Liver (tissue), 9 donors: Measurements from ENCODE around the gene UTF1. TPM values are rescaled to one million over a fixed set of nuclear protein-coding genes. Genes with fewer than 3 reads are reported as not detected.

Experiments
- DNase-seq: peaks from one replicate; pipeline ENCODE4 v3.0.0-alpha.2; 2017; ENCODE audit warnings: low spot score
- H3K27ac ChIP-seq, 2 donors: one replicate each; pipeline ENCODE4 v1.7.0; 2013; ENCODE audit warnings: inconsistent platforms in 2 of 2, low read length in 2 of 2, control low read depth in 1 of 2, low read depth in 1 of 2, mild to moderate bottlenecking in 1 of 2
- H3K27me3 ChIP-seq, 4 donors: one replicate each; pipeline versions ENCODE4 v1.6.1 to v1.7.0; 2013; ENCODE audit warnings: low read length in 3 of 4, inconsistent platforms in 1 of 4, mild to moderate bottlenecking in 1 of 4, moderate library complexity in 1 of 4; ENCODE audit not compliant: control insufficient read depth in 4 of 4, insufficient read depth in 4 of 4
- H3K36me3 ChIP-seq, 4 donors: one replicate each; pipeline versions ENCODE4 v1.6.1 to v1.7.0; 2013; ENCODE audit warnings: low read length in 3 of 4, mild to moderate bottlenecking in 3 of 4, low read depth in 1 of 4, moderate library complexity in 1 of 4; ENCODE audit not compliant: control insufficient read depth in 4 of 4, insufficient read depth in 3 of 4
- H3K4me1 ChIP-seq, 4 donors: one replicate each; pipeline versions ENCODE4 v1.6.1 to v1.7.0; 2013; ENCODE audit warnings: low read length in 3 of 4, mild to moderate bottlenecking in 3 of 4, moderate library complexity in 1 of 4; ENCODE audit not compliant: control insufficient read depth in 4 of 4, insufficient read depth in 4 of 4
- H3K4me3 ChIP-seq, 3 donors: one replicate each; pipeline versions ENCODE4 v1.6.1 to v1.7.0; 2013; ENCODE audit warnings: low read length in 3 of 3, control low read depth in 1 of 3, low read depth in 1 of 3, mild to moderate bottlenecking in 1 of 3
- H3K9ac ChIP-seq, 2 donors: one replicate each; pipeline ENCODE4 v1.7.0; 2013; ENCODE audit warnings: low read length in 2 of 2, mild to moderate bottlenecking in 2 of 2, moderate library complexity in 2 of 2, control low read depth in 1 of 2, low read depth in 1 of 2
- H3K9me3 ChIP-seq, 4 donors: one replicate each; pipeline versions ENCODE4 v1.6.1 to v1.7.0; 2013; ENCODE audit warnings: low read length in 3 of 4; ENCODE audit not compliant: control insufficient read depth in 4 of 4
- CTCF ChIP-seq: fragments of 150-350 bp; IDR thresholded peaks from 2 replicates; pipeline ENCODE4 v1.5.1; 2017; ENCODE audit warnings: improper control_type of control experiment, low read depth, low read length; ENCODE audit not compliant: missing input control
- EGR1 ChIP-seq, 2 donors: IDR thresholded peaks; 2 replicates each; pipeline ENCODE4 v1.6.1; 2016 to 2018; ENCODE audit warnings: antibody characterized with exemption in 2 of 2, low read depth in 2 of 2
- FOXA1 ChIP-seq: IDR thresholded peaks from 2 replicates; pipeline ENCODE4 v1.6.1; 2016; ENCODE audit warnings: antibody characterized with exemption
- GABPA ChIP-seq, 2 donors: IDR thresholded peaks in 1 of 2; conservative IDR thresholded peaks in 1 of 2; 2 replicates each; pipeline ENCODE4 v1.6.1; 2016; ENCODE audit warnings: antibody characterized with exemption in 2 of 2, mild to moderate bottlenecking in 1 of 2, moderate library complexity in 1 of 2
- HNF4A ChIP-seq, 2 donors: conservative IDR thresholded peaks; 2 replicates each; pipeline ENCODE4 v1.6.1; 2016; ENCODE audit warnings: antibody characterized with exemption in 2 of 2, mild to moderate bottlenecking in 2 of 2
- HNF4G ChIP-seq: IDR thresholded peaks from 2 replicates; pipeline ENCODE4 v1.6.1; 2016; ENCODE audit warnings: antibody characterized with exemption
- JUND ChIP-seq, 2 donors: IDR thresholded peaks; 2 replicates each; pipeline ENCODE4 v1.6.1; 2016; ENCODE audit warnings: antibody characterized with exemption in 2 of 2
- NR2F2 ChIP-seq: IDR thresholded peaks from 2 replicates; pipeline ENCODE4 v1.6.1; 2016; ENCODE audit warnings: antibody characterized with exemption
- RAD21 ChIP-seq, 2 donors: IDR thresholded peaks; 2 replicates each; pipeline ENCODE4 v1.6.1; 2016; ENCODE audit warnings: antibody characterized with exemption in 2 of 2, mild to moderate bottlenecking in 2 of 2
- REST ChIP-seq: IDR thresholded peaks from 2 replicates; pipeline ENCODE4 v1.6.1; 2016; ENCODE audit warnings: antibody characterized with exemption, mild to moderate bottlenecking
- RXRA ChIP-seq, 2 donors: IDR thresholded peaks; 2 replicates each; pipeline ENCODE4 v1.6.1; 2017 to 2018; ENCODE audit warnings: antibody characterized with exemption in 2 of 2, mild to moderate bottlenecking in 1 of 2
- SP1 ChIP-seq: IDR thresholded peaks from 2 replicates; pipeline ENCODE4 v1.6.1; 2018; ENCODE audit warnings: antibody characterized with exemption, mild to moderate bottlenecking
- TAF1 ChIP-seq: conservative IDR thresholded peaks from 2 replicates; pipeline ENCODE4 v1.6.1; 2016; ENCODE audit warnings: antibody characterized with exemption, mild to moderate bottlenecking
- YY1 ChIP-seq: IDR thresholded peaks from 2 replicates; pipeline ENCODE4 v1.6.1; 2016; ENCODE audit warnings: antibody characterized with exemption, mild to moderate bottlenecking
- WGBS: extraction: QIAGEN DNeasy Blood & Tissue Kit; methylation state at CpG from one replicate; pipeline ENCODE4 v1.1.7; 2013; 5-methylcytosine and 5-hydroxymethylcytosine counted together
- polyA plus RNA-seq, 2 donors: library from polyadenylated mRNA; stranded (reverse) in 1 of 2; unstranded in 1 of 2; fragments of 200-250 nt in 1 of 2; fragments of >200 nt in 1 of 2; fragmentation: Nextera tagmentation in 1 of 2; extraction: Ambion mirVana in 1 of 2; gene quantifications; one replicate each; pipeline versions ENCODE4 v1.2.1 to v1.2.3, GENCODE V29; 2013 to 2015
- total RNA-seq, 2 donors: library from RNA; depleted of rRNA; stranded (reverse); fragments of >200 nt; gene quantifications; one replicate each; pipeline ENCODE4 v1.2.3, GENCODE V29; 2014
- TF ChIP-seq, protein P1 (sequence below): IDR thresholded peaks from 2 replicates; pipeline ENCODE4 v1.6.1; 2016; ENCODE audit warnings: antibody characterized with exemption
- TF ChIP-seq, protein P2 (sequence below): IDR thresholded peaks from 2 replicates; pipeline ENCODE4 v1.6.1; 2016; ENCODE audit warnings: antibody characterized with exemption
- donor health status: healthy.
- donor health status: healthy.
- donor health status: healthy.
- donor health status: healthy.
- donor health status: healthy.

UTF1 gene
- total and polyA plus RNA-seq, 4 donors = not detected

- WGBS = 81% methylated on average over 29 of the region's 29 CpGs
- DNase-seq = no peak
- no peaks in the 10 kb centered on the region for H3K4me1 ChIP-seq
These were observed 27.9 kb upstream of the UTF1 start for GRCh38 chr10:133201948-133202725.

More at GRCh38 chr10:133201948-133202725, 27.9 kb upstream of the UTF1 start:
- H3K27me3 ChIP-seq = no peaks in the 10 kb centered on the region
- H3K4me3 ChIP-seq = no peak overlapping the region
- H3K9ac ChIP-seq = no peak overlapping the region
- TF ChIP-seq JUND (IDR thresholded peaks at IDR 0.05) = no peak
- TF ChIP-seq HNF4G = no peak
- TF ChIP-seq TAF1 = no peak
- no peak for TF ChIP-seq FOXA1
- no peak for TF ChIP-seq SP1
- no peak for TF ChIP-seq RXRA (IDR thresholded peaks at IDR 0.05)
- TF ChIP-seq, protein P1, sequence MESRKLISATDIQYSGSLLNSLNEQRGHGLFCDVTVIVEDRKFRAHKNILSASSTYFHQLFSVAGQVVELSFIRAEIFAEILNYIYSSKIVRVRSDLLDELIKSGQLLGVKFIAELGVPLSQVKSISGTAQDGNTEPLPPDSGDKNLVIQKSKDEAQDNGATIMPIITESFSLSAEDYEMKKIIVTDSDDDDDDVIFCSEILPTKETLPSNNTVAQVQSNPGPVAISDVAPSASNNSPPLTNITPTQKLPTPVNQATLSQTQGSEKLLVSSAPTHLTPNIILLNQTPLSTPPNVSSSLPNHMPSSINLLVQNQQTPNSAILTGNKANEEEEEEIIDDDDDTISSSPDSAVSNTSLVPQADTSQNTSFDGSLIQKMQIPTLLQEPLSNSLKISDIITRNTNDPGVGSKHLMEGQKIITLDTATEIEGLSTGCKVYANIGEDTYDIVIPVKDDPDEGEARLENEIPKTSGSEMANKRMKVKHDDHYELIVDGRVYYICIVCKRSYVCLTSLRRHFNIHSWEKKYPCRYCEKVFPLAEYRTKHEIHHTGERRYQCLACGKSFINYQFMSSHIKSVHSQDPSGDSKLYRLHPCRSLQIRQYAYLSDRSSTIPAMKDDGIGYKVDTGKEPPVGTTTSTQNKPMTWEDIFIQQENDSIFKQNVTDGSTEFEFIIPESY = no peak
- no peak for TF ChIP-seq EGR1 (IDR thresholded peaks at IDR 0.05; ENCODE audit: low read depth in 2 of 2)
- no peak for TF ChIP-seq NR2F2
- no peak for TF ChIP-seq RAD21 (IDR thresholded peaks at IDR 0.05)
- TF ChIP-seq CTCF = no peak
- TF ChIP-seq GABPA (IDR thresholded peaks at IDR 0.05 in 1 of 2, conservative IDR thresholded peaks at IDR 0.05 in 1 of 2) = no peak
- TF ChIP-seq YY1 = no peak
- TF ChIP-seq, protein P2, sequence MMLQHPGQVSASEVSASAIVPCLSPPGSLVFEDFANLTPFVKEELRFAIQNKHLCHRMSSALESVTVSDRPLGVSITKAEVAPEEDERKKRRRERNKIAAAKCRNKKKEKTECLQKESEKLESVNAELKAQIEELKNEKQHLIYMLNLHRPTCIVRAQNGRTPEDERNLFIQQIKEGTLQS = no peak
- TF ChIP-seq REST = no peak
- TF ChIP-seq HNF4A (conservative IDR thresholded peaks at IDR 0.05) = no peak
- H3K9me3 ChIP-seq = no peaks in the 10 kb centered on the region
- no peak overlapping the region for H3K27ac ChIP-seq
- H3K36me3 ChIP-seq = peaks cover 0 to 19% (median 0%) of the 10 kb centered on the region in 4 donors
